HCT116 (cell line): ENCODE results near the gene CYREN. TPM values are rescaled to one million over a fixed set of nuclear protein-coding genes. Genes with fewer than 3 reads are reported as not detected.

Experiments
- ATAC-seq: fragments of 200-7000 bp; cut with Tn5 transposase; 2 replicates; pipeline ENCODE4 v1.9.1; 2020; ENCODE audit warnings: mild to moderate bottlenecking, moderate library complexity
- BruUV-seq: library from RNA; stranded (reverse); fragments of 400-500 nt; replicated peaks from 2 replicates; lab custom pipeline; 2021; lab: Mats Ljungman, UMichigan
- CTCF ChIA-PET: fragments of 300-600 bp; sonication (Branson Sonifier 250); formaldehyde crosslinking; loops from one replicate; lab custom pipeline; 2021; ENCODE audit warnings: antibody characterized with exemption; lab: Charles Lee
- POLR2A ChIA-PET: fragments of 300-600, 350-600 bp; sonication (Branson Sonifier 250); formaldehyde crosslinking; loops from one replicate; lab custom pipeline; 2021; ENCODE audit warnings: antibody characterized with exemption; lab: Charles Lee
- RAD21 ChIA-PET, 2 experiments: fragments of 300-600 bp; sonication (Branson Sonifier 250); formaldehyde crosslinking; loops; one replicate each; lab custom pipeline; 2023; ENCODE audit warnings: low total read pairs in 2 of 2; ENCODE audit not compliant: uncharacterized antibody in 2 of 2, unreplicated experiment in 2 of 2, low non-redundant PET in 1 of 2; lab: Charles Lee
- DNase-seq: peaks from one replicate; pipeline ENCODE4 v3.0.0-alpha.2; 2010; ENCODE audit warnings: low read depth, low spot score
- H2AFZ ChIP-seq: fragments of 200-600 bp; shearing (Covaris generic), sonication (generic); 2 replicates; pipeline ENCODE4 v1.6.1; 2017; ENCODE audit warnings: low read depth, mixed run types, mixed read lengths, antibody characterized with exemption, low read length; ENCODE audit not compliant: poor library complexity, severe bottlenecking
- H3K27ac ChIP-seq: 2 replicates; pipeline ENCODE4 v1.5.1; 2012; ENCODE audit warnings: low read depth, low read length
- H3K27me3 ChIP-seq: fragments of 200-600 bp; sonication (generic); 2 replicates; pipeline ENCODE4 v1.6.1; 2016; ENCODE audit warnings: mixed run types, low read length, mixed read lengths; ENCODE audit not compliant: insufficient read depth
- H3K36me3 ChIP-seq, 2 experiments: fragments of 200-500 bp in 1 of 2; fragments of 200-600 bp in 1 of 2; sonication (Bioruptor generic) in 1 of 2; sonication (generic) in 1 of 2; 2 replicates each; pipeline versions ENCODE4 v1.5.1 to v1.6.1; 2014 to 2016; ENCODE audit warnings: low read length in 2 of 2, inconsistent platforms in 1 of 2, mixed read lengths in 1 of 2, mixed run types in 1 of 2; ENCODE audit not compliant: insufficient read depth in 2 of 2, control insufficient read depth in 1 of 2
- H3K4me1 ChIP-seq, 2 experiments: fragments of 200-600 bp in 1 of 2; sonication (generic) in 1 of 2; 2 replicates each; pipeline versions ENCODE4 v1.5.1 to v1.6.1; 2012 to 2017; ENCODE audit warnings: low read length in 2 of 2, inconsistent platforms in 1 of 2, mild to moderate bottlenecking in 1 of 2, mixed read lengths in 1 of 2, mixed run types in 1 of 2, moderate library complexity in 1 of 2; ENCODE audit not compliant: insufficient read depth in 2 of 2, control insufficient read depth in 1 of 2
- H3K4me2 ChIP-seq: fragments of 200-600 bp; sonication (generic); 2 replicates; pipeline ENCODE4 v1.6.1; 2017; ENCODE audit warnings: mixed run types, low read length, mixed read lengths
- H3K4me3 ChIP-seq, 2 experiments: fragments of 200-600 bp in 1 of 2; sonication (generic) in 1 of 2; replicated peaks in 1 of 2; 2 replicates each; pipeline ENCODE4 v1.5.1; 2011 to 2016; ENCODE audit warnings: low read length in 2 of 2, control low read depth in 1 of 2, low read depth in 1 of 2, mild to moderate bottlenecking in 1 of 2, mixed read lengths in 1 of 2, mixed run types in 1 of 2
- H3K79me2 ChIP-seq: fragments of 200-600 bp; sonication (generic); 2 replicates; pipeline ENCODE4 v1.6.1; 2017; ENCODE audit warnings: mild to moderate bottlenecking, mixed run types, low read length, moderate library complexity, mixed read lengths; ENCODE audit not compliant: insufficient read depth
- H3K9ac ChIP-seq: fragments of 200-600 bp; sonication (generic); 2 replicates; pipeline ENCODE4 v1.6.1; 2016; ENCODE audit warnings: low read length, mixed read lengths
- H3K9me2 ChIP-seq: fragments of 200-600 bp; sonication (generic), shearing (Covaris generic); 2 replicates; pipeline ENCODE4 v1.6.1; 2017; ENCODE audit warnings: mixed run types, mild to moderate bottlenecking, moderate library complexity; ENCODE audit not compliant: insufficient read depth
- H3K9me3 ChIP-seq, 2 experiments: fragments of 200-500 bp in 1 of 2; fragments of 200-600 bp in 1 of 2; sonication (Bioruptor generic) in 1 of 2; sonication (generic) in 1 of 2; 2 replicates each; pipeline ENCODE4 v1.6.1; 2014 to 2017; ENCODE audit warnings: low read length in 2 of 2, mixed read lengths in 2 of 2, inconsistent platforms in 1 of 2, low read depth in 1 of 2, mild to moderate bottlenecking in 1 of 2, mixed run types in 1 of 2, moderate library complexity in 1 of 2; ENCODE audit not compliant: control insufficient read depth in 1 of 2, insufficient read depth in 1 of 2
- H4K20me1 ChIP-seq: fragments of 200-600 bp; sonication (generic), shearing (Covaris generic); 2 replicates; pipeline ENCODE4 v1.6.1; 2017; ENCODE audit warnings: mixed run types, mild to moderate bottlenecking, moderate library complexity; ENCODE audit not compliant: insufficient read depth
- CBX3 ChIP-seq: IDR thresholded peaks from 2 replicates; pipeline ENCODE4 v1.6.1; 2012; ENCODE audit warnings: low read depth
- EZH2 ChIP-seq: fragments of 200-600 bp; sonication (generic); IDR thresholded peaks from 2 replicates; pipeline ENCODE4 v1.6.1; 2017; ENCODE audit warnings: antibody characterized with exemption, mixed run types
- EZH2phosphoT487 ChIP-seq: fragments of 200-600 bp; IDR thresholded peaks from 2 replicates; pipeline ENCODE4 v1.6.1; 2018; ENCODE audit warnings: antibody characterized with exemption, borderline replicate concordance
- FOSL1 ChIP-seq: IDR thresholded peaks from 2 replicates; pipeline ENCODE4 v1.6.1; 2012; ENCODE audit warnings: low read depth
- JUND ChIP-seq: IDR thresholded peaks from 2 replicates; pipeline ENCODE4 v1.6.1; 2012
- POLR2A ChIP-seq: IDR thresholded peaks from 2 replicates; pipeline ENCODE4 v1.7.0; 2011; ENCODE audit warnings: borderline replicate concordance; ENCODE audit not compliant: insufficient read depth, insufficient read length; ENCODE audit errors: extremely low read depth
- POLR2AphosphoS5 ChIP-seq: IDR thresholded peaks from 2 replicates; pipeline ENCODE4 v1.6.1; 2011; ENCODE audit warnings: mild to moderate bottlenecking, low read depth, low read length, moderate library complexity
- RAD21 ChIP-seq: IDR thresholded peaks from 2 replicates; pipeline ENCODE4 v1.6.1; 2012; ENCODE audit warnings: low read depth, mild to moderate bottlenecking
- SIN3A ChIP-seq: IDR thresholded peaks from 2 replicates; pipeline ENCODE4 v1.6.1; 2012; ENCODE audit warnings: low read depth
- SP1 ChIP-seq: IDR thresholded peaks from 2 replicates; pipeline ENCODE4 v1.6.1; 2012; ENCODE audit warnings: low read depth
- YY1 ChIP-seq: IDR thresholded peaks from 2 replicates; pipeline ENCODE4 v1.6.1; 2011; ENCODE audit warnings: low read length, low read depth, moderate library complexity, mild to moderate bottlenecking; ENCODE audit not compliant: insufficient replicate concordance; ENCODE audit errors: extremely low read depth
- ZFX ChIP-seq: fragments of 450-650 bp; IDR thresholded peaks from 2 replicates; pipeline ENCODE4 v1.6.1; 2017
- ZNF274 ChIP-seq: fragments of 200-500 bp; sonication (Bioruptor generic); IDR thresholded peaks from 2 replicates; pipeline ENCODE4 v1.6.1; 2014; ENCODE audit warnings: mild to moderate bottlenecking, low read depth, low read length, inconsistent platforms
- intact Hi-C: fragments of 100-400 bp; cut with micrococcal nuclease; formaldehyde crosslinking; loops from 2 replicates; pipeline ENCODE4 v1.10.0; 2022
- total RNA-seq: library from RNA; stranded (reverse); gene quantifications from one replicate; pipeline ENCODE4 v1.2.1, GENCODE V29; 2021; ENCODE audit not compliant: unreplicated experiment
- TF ChIP-seq, protein P1 (sequence below): IDR thresholded peaks from 2 replicates; pipeline ENCODE4 v1.6.1; 2012
- TF ChIP-seq, protein P2 (sequence below): IDR thresholded peaks from 2 replicates; pipeline ENCODE4 v1.6.1; 2012
- TF ChIP-seq, protein P3 (sequence below), 3 experiments: fragments of 200-600 bp in 1 of 3; sonication (generic) in 1 of 3; IDR thresholded peaks in 2 of 3; conservative IDR thresholded peaks in 1 of 3; 2 replicates each; pipeline ENCODE4 v1.5.1; 2012 to 2017; ENCODE audit warnings: low read depth in 2 of 3, low read length in 2 of 3, antibody characterized with exemption in 1 of 3, borderline replicate concordance in 1 of 3, control low read depth in 1 of 3, mild to moderate bottlenecking in 1 of 3, mixed read lengths in 1 of 3, mixed run types in 1 of 3, moderate library complexity in 1 of 3; ENCODE audit not compliant: insufficient read depth in 1 of 3

CYREN gene
- total RNA-seq, 1 experiment from 2014 or later, result 54.5 TPM

DNA sequence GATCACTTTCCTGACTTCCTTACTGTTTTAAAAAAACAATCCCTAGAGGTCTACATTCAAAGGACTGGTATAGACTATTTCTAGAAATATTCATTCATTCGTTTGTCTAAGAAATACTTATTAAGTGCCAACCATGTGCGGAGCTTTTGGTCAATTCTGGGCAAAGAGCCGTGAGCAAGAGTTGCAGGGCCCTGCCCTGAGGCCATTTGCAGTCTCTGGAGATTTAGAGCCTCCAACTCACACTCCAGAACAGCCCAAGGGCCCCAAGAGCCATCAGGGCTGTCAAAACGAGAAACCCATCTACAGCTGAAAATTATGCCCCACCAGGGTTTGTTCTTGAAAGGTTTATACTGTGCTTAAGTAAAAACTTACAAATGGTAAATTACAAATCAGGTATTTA, 24.6 kb upstream of the CYREN start:
- no peak overlapping the region for H3K27ac ChIP-seq
- ChIA-PET POLR2A (no interaction called here), CTCF (no interaction called here), RAD21 (no interaction called here)
- H3K9me2 ChIP-seq, result no peaks in the 10 kb centered on the region
- no peak overlapping the region for H3K4me3 ChIP-seq
- intact Hi-C loops, result no loop called here
- peaks cover 0 to 2% of the 10 kb centered on the region in 2 experiments; a peak in 2 of 4 replicates for H3K36me3 ChIP-seq
- BruUV-seq, result no TSS peak
- ATAC-seq (no peak), DNase-seq (no peak)
- H2AFZ ChIP-seq, result no peak overlapping the region
- H3K79me2 ChIP-seq, result no peaks in the 10 kb centered on the region
- no peaks in the 10 kb centered on the region for H3K27me3 ChIP-seq
- TF ChIP-seq CBX3, result no peak
- TF ChIP-seq POLR2A, result no peak
- TF ChIP-seq SP1, result no peak
- TF ChIP-seq RAD21, result no peak
- TF ChIP-seq EZH2phosphoT487, result no peak
- no peak for TF ChIP-seq FOSL1
- no peak for TF ChIP-seq EZH2
- no peak for TF ChIP-seq YY1
- no peak for TF ChIP-seq ZNF274
- no peaks in the 10 kb centered on the region for H3K4me1 ChIP-seq
- H3K9me3 ChIP-seq, result no peaks in the 10 kb centered on the region
- H3K4me2 ChIP-seq, result no peak overlapping the region
- H3K9ac ChIP-seq, result no peak overlapping the region
- no peaks in the 10 kb centered on the region for H4K20me1 ChIP-seq

DNA sequence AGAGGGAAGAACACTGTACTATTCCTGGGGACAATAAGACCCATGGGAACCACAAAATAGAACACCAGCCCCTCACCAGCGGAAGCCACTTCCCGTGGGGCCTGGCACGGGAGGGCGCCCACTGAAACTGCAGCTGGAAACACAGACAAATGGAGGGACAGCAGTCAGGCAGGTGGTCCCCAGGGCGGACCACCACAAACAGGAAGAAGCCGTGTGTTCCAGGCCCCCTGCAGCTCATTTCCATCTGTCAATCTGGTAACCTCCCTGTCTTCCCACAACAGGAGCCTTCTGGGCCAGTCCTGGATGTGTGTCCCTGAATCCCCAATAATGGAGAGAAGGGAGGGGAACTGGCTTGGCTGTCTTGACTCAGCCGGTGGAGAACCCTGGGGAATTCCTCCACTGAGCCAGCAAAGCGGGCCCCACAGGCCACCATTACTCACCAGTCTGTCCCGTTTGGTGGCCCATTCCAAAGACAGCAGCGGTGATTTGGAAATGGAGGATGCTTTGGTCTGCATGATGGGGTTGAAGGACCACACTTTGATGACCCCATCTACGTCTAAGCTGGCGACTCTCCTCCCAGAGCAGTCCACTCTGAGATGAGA, 24.1 kb upstream of the CYREN start:
- Histone ChIP-seq H4K20me1 (no peaks in the 10 kb centered on the region), H2AFZ (no peak overlapping the region), H3K27me3 (no peaks in the 10 kb centered on the region), H3K4me2 (no peak overlapping the region), H3K4me3 (no peak overlapping the region), H3K9me2 (no peaks in the 10 kb centered on the region), H3K36me3 (peaks cover 0 to 2% of the 10 kb centered on the region in 2 experiments; a peak in 2 of 4 replicates), H3K9me3 (no peaks in the 10 kb centered on the region), H3K9ac (no peak overlapping the region), H3K79me2 (no peaks in the 10 kb centered on the region), H3K4me1 (no peaks in the 10 kb centered on the region), H3K27ac (no peak overlapping the region)
- intact Hi-C loops, result no loop called here
- ChIA-PET POLR2A (no interaction called here), CTCF (interaction anchor here (1.2 kb wide), 1 partner anchor 25 kb away, joined by 3 read pairs; no protein-coding TSS in a partner anchor), RAD21 (no interaction called here)
- TF ChIP-seq, protein P1, sequence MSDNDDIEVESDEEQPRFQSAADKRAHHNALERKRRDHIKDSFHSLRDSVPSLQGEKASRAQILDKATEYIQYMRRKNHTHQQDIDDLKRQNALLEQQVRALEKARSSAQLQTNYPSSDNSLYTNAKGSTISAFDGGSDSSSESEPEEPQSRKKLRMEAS, result no peak
- TF ChIP-seq SIN3A (no peak), RAD21 (no peak), JUND (no peak), POLR2AphosphoS5 (no peak), ZFX (no peak), FOSL1 (no peak), CBX3 (no peak)
- TF ChIP-seq, protein P2, sequence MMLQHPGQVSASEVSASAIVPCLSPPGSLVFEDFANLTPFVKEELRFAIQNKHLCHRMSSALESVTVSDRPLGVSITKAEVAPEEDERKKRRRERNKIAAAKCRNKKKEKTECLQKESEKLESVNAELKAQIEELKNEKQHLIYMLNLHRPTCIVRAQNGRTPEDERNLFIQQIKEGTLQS, result no peak
- TF ChIP-seq, protein P3, sequence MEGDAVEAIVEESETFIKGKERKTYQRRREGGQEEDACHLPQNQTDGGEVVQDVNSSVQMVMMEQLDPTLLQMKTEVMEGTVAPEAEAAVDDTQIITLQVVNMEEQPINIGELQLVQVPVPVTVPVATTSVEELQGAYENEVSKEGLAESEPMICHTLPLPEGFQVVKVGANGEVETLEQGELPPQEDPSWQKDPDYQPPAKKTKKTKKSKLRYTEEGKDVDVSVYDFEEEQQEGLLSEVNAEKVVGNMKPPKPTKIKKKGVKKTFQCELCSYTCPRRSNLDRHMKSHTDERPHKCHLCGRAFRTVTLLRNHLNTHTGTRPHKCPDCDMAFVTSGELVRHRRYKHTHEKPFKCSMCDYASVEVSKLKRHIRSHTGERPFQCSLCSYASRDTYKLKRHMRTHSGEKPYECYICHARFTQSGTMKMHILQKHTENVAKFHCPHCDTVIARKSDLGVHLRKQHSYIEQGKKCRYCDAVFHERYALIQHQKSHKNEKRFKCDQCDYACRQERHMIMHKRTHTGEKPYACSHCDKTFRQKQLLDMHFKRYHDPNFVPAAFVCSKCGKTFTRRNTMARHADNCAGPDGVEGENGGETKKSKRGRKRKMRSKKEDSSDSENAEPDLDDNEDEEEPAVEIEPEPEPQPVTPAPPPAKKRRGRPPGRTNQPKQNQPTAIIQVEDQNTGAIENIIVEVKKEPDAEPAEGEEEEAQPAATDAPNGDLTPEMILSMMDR (IDR thresholded peaks at IDR 0.05 in 2 of 3, conservative IDR thresholded peaks at IDR 0.05 in 1 of 3; ENCODE audit: borderline replicate concordance in 1 of 3, insufficient read depth in 1 of 3, low read depth in 2 of 3, low read length in 2 of 3), result no peak
- no peak for ATAC-seq
- DNase-seq, result no peak
- BruUV-seq, result no TSS peak
